ENCODE data around the gene PPP1R14D.
A peak's percentile ranks its signal among the peaks of the same experiment; 100 is the strongest.

Gene PPP1R14D

DNA sequence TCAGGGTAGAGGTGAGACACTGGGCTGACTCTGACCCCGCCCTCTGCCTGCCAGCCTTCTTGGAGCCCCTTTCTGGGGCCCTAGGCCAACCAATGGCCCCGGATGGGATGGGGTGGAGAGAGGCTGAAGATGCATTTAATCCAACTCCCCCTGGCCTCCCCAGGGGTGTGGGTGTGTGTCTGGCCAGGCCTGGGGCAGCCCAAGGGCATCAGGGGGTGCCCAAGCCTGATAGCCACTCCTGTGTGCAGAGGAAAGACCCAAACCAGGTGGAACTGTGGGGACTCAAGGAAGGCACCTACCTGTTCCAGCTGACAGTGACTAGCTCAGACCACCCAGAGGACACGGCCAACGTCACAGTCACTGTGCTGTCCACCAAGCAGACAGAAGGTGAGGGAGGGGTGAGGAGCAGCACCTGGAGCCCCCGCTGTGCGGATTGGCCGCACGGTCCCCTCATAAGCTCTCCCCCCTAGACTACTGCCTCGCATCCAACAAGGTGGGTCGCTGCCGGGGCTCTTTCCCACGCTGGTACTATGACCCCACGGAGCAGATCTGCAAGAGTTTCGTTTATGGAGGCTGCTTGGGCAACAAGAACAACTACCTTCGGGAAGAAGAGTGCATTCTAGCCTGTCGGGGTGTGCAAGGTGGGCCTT, 24.9 kb upstream of the PPP1R14D start:
- no peak for DNase-seq (ENCODE audit: low read depth in 2 of 2, low spot score in 1 of 2)

DNA sequence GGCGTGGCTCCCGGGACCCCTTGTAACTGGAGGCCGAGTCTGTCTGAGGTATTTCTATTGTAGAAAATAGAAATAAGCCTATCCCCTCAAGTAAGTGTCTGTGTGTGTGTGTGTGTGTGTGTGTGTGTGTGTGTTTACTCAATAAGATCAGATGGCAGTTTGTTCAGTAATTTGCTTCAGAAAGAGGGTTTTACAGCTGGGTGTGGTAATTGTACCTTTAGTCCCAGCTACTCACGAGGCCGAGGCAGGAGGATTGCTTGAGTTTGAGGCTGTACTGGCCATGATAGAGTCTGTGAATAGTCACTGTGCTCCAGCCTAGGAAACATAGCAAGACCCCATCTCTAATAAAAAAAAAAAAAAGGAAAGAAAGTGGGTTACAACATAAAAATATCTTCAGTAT, 24.0 kb upstream of the PPP1R14D start:
- no peak for DNase-seq (ENCODE audit: low read depth in 2 of 2, low spot score in 1 of 2)

DNA sequence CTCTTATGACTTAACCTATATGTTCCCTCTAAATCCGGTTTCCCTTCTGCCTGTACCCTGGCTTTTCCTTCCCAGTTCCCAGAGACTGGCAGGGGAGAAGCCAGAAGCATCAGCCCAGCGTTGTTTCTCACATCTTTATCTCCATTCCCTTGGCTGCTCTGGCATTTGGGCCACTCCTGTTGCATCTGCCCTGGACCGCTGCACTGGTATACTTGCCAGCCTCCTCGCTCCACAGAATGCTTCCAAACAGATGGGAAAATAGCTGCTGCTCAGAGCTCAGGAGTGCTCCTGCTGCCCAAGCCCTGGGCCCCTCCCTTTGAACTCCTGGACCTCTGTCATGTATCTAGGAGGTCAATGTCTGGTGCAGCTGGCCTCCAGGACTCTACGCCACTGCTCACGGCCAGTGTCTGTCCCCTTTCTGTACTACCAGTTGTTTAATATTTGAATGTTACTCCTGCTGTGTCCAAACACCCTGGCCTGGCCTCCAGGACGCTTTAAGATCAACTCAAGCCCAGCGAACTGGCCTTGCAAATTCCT, 22.1 kb upstream of the PPP1R14D start:
- DNase-seq (ENCODE audit: low read depth in 2 of 2, low spot score in 1 of 2): no peak

DNA sequence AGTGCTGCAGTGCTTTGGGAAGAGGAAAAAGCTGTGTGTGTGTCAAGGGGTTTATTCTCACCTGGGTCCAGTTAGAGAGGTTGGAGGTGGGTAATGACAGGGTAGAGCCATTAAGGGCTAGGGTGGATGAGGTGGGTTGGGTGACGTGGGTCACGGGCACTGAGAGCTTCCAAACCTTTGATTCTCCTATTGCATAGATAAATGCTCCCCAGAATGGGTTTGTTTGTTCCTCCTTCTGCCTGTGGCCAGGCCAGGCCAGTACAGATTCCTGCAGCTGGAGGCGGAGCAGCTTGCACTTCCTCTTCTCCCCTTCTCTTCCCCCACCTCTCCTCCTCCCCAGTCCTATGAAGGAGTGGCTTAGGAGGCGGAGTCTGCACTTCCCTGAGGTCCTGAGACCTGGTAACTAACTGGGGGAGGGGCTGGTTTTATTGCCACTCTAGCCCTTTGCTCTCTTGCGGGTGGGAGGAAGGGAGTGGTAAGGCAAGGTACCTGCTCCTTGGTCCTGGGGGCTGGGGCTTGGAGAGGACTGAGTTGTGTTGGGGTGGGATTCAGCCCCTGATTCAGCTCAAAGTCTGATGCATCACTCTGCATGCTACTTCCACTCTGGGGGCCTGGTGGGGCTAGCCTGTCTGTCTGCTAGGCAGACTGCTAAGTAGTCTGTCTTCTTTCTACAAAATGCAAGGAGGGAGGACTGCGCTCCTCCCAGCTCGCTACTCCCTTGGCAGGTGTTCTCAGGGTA, 18.9 kb upstream of the PPP1R14D start:
- no peak for DNase-seq (ENCODE audit: low read depth in 2 of 2, low spot score in 1 of 2)

DNA sequence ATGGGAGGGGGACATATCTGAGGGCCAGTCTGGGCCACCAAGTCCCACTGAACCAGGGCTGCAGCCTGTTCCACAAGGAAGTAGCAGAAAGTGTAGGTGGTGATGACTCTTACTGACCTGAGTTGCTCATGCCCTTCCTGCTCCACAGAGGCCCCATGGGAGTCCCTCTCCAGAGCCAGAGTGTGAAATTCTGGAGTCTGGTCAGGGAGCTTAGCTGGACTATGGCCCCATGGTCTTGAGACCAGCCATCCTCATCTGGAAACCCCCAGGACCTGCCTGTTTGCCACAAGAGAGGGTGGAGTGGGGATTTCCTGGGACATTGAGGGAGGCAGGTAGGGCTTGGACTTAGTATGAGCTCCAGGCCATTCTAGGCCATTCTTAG, 18.3 kb upstream of the PPP1R14D start:
- DNase-seq (ENCODE audit: low read depth in 2 of 2, low spot score in 1 of 2): no peak

DNA sequence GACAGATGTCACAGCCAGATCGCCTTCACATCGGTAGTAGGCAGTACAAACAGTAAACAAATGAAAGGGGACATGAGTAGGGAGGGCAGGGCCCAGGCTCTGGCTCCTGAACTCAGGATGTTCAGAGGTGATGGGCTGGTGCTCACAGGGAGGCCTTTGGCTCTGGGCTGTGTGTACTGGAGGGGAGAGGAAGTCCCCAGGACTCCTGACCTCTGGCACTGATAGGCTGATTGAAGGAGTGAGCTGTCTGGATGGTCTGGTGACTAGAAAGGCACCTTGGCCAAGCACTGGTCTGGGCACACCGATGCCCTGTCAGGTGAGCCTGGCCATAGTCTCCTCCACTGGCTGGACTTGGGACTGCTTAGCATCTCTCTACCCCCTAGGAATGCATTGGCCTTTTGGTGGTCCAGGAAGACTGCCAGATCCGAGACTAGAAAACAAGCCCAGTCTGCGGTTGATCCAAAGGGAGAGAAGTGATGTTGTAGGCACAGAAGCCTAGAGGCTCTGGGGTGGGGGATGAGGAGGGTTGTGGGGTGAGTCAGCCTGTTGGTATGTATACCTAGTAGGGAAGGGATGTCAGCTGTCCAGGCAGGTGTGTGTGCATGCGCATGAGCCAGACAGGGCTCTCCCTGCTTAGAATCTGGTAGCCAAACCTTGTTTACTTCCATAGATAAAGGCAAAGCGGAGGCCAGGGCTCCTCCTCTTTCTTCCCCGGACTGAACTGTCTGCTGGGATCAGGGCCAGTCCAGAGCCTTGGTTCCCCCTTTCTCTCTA, 17.2 kb upstream of the PPP1R14D start:
- no peak for DNase-seq (ENCODE audit: low read depth in 2 of 2, low spot score in 1 of 2)

DNA sequence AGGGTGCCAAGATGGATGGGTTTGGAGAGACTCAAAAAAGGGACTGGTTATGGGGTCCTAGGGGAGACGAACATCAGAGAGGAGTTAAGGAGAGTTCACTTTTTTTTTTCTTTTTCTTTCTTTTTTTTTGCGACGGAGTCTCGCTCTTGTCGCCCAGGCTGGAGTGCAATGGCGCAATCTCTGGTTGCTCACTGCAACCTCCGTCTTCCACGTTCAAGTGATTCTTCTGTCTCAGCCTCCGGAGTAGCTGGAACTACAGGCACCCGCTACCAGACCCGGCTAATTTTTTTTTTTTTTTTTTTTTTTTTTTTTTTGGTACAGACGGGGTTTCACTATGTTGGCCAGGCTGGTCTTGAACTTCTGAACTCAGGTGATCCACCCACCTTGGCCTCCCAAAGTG, 16.5 kb upstream of the PPP1R14D start:
- DNase-seq (ENCODE audit: low read depth in 2 of 2, low spot score in 1 of 2): no peak

DNA sequence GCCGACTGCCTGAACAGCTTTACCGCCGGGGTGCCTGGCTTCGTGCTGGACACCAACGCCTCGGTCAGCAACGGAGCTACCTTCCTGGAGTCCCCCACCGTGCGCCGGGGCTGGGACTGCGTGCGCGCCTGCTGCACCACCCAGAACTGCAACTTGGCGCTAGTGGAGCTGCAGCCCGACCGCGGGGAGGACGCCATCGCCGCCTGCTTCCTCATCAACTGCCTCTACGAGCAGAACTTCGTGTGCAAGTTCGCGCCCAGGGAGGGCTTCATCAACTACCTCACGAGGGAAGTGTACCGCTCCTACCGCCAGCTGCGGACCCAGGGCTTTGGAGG, 16.2 kb upstream of the PPP1R14D start:
- DNase-seq (ENCODE audit: low read depth in 2 of 2, low spot score in 1 of 2): no peak

DNA sequence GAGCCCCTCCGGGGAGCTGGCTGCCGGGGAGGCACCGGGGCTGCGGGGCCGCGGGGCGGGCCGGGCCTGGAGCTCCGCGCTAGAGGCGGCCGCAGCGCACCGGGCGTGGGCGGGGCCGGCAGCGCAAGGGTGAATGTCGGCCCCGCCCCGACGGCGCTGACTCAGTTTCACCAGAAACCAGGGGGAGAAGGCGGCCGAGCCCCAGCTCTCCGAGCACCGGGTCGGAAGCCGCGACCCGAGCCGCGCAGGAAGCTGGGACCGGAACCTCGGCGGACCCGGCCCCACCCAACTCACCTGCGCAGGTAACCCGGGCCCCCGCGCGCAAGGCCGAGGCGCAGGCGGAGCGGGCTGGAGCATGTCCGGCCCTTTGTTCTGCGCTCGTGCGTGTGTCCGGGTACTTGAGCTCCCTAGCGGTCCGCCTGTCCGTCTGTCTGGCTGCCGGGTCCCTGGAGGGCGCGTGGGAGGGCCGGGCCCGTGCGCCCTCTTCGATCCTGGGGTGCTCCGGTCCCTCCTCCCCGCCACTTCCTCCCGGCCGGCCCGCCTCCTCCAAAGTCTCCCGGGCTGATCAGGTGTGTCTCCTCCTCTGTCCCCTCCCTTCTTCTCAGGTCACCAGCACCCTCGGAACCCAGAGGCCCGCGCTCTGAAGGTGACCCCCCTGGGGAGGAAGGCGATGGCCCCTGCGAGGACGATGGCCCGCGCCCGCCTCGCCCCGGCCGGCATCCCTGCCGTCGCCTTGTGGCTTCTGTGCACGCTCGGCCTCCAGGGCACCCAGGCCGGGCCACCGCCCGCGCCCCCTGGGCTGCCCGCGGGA, 15.6 kb upstream of the PPP1R14D start, which contains the start of gene SPINT1:
TSS of gene SPINT1 (plus strand) at position 164 of the 811 bp plus-strand sequence. CDS start at position 671, 507 bp downstream.
- DNase-seq (ENCODE audit: low read depth in 2 of 2, low spot score in 1 of 2): peak; percentile 44 to 60

DNA sequence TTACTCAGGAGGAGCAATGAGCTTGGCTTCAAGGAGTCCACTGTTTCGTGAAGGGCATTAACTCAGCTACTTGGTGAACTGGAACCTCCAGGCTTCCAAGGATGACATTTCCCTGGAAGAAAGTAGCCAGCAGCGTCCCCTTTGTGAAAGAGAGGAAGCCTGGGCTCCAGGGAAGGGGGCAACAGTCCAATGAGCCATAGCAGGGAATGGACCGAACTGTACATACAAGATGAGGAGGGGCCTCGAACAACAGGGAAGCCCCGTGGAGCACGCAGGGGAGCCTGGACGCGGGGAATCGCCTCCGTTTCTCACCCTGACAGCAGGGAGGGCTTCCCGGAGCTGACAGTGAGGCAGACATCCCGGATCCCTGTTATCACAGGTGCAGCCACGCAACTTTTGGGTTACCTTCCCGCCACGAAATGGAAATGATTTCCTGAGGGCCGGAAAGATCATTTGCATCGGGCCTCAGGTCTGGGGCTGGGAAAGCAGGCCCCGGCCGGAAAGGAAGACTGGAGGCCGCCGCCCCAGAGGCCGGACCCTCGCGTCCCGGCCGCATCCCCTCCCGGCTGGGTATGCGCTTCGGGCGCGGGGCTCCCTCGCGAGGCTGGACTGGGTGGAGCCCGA, 14.9 kb upstream of the PPP1R14D start:
- DNase-seq (ENCODE audit: low read depth in 2 of 2, low spot score in 1 of 2): no peak

DNA sequence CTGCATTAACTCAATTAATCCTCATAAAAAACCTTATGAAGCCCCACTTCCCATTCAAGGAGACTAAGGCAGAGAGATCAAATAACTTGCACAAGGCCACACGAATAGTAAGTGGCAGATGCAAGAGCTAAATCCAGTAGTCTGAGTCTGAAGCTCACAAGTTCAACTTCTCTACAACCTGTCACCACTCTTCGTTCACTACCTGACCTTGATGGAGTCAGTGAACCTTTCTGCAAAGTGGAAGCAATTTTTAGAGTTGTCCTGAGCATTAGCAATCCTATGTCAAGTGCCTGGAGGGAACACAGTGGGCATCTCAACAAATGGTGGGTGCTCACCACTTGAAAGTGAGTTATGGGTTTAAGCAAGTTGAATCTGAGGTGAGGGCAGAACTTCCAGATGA, 13.2 kb upstream of the PPP1R14D start:
- DNase-seq (ENCODE audit: low read depth in 2 of 2, low spot score in 1 of 2): no peak

DNA sequence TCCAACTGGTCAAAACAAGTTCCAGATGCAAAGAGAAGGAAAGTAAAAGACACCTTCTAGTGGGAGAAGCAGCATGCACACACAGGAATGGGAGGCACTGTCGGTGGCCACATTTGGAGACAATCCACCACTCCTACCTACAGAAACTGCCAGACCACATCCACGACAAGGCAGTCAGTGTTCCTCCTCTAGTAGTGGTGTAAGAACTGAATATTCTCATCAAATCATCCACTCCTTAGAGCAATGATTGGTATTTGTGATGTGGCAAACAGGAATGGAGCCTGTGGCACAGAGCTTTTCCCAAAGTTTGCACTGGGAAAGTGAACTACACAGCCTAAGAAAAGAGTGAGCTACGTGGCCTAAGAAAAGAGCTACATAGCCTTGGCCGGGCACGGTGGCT, 10.2 kb upstream of the PPP1R14D start:
- DNase-seq (ENCODE audit: low read depth in 2 of 2, low spot score in 1 of 2): no peak

DNA sequence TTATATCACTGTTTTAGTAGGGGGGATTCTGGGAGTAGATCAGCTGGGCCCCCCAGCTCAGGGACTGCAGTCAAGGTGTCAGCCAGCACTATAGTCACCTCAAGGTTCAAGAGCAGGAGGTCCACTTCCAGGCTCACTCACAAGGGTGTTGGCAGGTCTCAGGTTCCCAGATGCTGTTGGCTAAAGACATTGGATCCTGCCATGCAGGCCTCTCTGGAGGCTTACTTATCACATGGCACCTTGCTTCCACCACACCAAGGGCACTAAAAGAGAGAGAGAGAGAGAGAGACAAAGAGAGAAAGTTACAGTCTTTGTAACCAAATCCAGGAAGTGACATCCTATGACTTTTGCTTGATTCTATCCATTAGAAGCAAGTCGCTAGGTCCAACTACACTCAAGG, 7.5 kb upstream of the PPP1R14D start:
- no peak for DNase-seq (ENCODE audit: low read depth in 2 of 2, low spot score in 1 of 2)

DNA sequence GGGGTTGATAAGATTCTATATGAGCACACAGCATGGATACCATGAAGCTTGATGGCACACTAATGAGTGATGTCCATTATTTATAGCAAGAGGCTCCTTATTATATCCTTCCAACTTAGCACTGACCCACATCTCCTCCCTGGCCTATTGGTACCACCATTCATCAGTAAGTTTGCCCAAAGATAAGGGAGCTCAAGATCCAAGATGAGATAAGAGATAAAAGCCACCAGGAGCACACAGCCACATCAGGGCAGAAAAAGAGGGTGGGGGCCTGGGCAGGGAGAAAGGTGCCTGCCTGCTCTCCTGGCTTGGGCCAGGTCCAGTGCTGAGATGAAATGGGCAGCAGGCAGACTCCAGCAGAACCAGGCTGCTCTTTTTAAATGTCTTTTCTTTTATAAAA, 4.4 kb upstream of the PPP1R14D start:
- no peak for DNase-seq (ENCODE audit: low read depth in 2 of 2, low spot score in 1 of 2)

DNA sequence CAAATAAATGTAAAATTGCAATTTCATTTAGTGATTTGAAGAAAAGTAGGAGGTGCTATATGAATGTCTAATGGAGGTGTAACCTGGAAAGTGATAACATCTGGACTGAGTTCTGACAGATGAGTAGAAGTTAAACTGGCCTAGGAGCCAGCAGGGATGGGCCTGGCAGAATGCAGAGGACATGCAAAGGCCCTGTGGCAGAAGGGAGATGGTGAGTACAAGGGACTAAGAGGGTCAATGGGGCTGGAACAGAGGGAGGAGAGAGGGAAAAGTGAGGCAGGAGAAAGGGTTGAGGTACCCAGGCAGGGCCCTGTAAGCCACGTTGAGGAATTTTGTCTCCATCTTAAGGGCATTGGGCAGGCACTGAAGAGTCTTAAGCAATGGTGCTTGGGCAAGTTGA, 3.4 kb upstream of the PPP1R14D start:
- DNase-seq (ENCODE audit: low read depth in 2 of 2, low spot score in 1 of 2): no peak

DNA sequence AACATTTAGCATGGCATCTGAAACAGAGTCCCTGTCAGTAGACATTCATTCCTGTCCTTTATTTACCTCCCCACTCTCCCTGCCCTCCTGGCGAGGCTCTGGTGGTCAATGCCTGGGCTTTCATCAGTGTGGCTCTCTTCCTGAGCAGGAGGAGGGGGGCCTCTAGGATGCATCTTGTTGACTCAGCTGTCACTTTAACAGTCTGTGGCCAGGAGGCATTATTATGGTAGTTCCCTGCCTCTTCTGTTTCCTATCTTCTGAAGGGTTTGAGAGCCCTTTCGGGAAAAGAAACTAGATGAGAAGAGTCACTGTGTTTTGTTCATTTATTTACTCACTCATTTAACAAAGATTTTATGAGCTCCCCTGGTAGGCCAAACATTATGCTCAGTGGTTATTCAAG, 2.4 kb upstream of the PPP1R14D start:
- DNase-seq (ENCODE audit: low read depth in 2 of 2, low spot score in 1 of 2): no peak

DNA sequence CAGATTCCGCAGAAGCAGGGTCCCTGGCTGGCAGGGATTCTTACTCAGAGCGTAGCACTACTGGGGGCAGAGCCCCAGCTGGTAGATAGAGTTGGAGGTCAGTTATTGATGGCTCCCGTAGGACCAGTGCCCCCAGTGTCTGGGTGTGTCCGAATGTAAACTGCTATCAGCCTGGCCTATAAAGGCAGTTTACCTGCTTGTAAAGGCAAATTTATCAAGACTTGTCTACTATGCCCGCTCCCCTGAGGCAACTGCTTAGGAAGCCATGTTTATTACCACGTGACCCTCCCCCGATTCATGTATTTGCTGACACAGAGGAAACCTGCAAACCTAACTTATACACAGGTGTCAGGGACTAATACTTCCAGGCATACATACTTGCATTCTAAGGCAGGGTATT, 607 bp upstream of the PPP1R14D start:
- DNase-seq (ENCODE audit: low read depth in 2 of 2, low spot score in 1 of 2): no peak

DNA sequence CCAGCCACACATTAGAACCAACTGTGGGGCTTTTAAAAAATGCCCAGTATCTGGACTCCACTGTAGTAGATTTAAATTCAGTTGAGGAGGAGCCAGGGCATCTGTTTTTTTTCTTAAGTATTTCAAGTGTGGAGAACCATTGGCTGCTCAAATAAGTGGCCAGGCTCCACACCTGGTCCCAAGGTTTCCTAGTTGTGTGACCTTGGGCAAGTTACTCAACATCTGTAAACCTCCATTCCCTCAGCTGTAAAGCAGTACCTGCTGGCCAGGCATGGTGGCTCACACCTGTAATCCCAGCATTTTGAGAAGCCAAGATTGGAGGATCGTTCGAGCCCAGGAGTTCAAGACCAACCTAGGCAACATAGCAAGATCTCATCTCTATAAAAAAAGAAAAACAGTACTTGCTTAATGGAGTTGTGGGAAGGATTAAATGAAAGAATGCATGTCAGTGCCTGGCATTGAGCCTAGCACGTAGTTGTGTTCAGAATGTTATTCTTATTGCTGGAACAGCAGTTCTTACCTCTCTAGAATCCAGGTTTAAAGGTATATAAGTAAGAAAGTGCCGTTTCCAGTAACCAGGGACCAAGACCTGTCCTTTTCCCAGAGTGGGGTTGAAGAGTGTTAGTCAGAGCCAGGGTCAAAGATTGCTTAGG, 2.0 kb downstream of the PPP1R14D start:
- no peak for DNase-seq (ENCODE audit: low read depth in 2 of 2, low spot score in 1 of 2)

DNA sequence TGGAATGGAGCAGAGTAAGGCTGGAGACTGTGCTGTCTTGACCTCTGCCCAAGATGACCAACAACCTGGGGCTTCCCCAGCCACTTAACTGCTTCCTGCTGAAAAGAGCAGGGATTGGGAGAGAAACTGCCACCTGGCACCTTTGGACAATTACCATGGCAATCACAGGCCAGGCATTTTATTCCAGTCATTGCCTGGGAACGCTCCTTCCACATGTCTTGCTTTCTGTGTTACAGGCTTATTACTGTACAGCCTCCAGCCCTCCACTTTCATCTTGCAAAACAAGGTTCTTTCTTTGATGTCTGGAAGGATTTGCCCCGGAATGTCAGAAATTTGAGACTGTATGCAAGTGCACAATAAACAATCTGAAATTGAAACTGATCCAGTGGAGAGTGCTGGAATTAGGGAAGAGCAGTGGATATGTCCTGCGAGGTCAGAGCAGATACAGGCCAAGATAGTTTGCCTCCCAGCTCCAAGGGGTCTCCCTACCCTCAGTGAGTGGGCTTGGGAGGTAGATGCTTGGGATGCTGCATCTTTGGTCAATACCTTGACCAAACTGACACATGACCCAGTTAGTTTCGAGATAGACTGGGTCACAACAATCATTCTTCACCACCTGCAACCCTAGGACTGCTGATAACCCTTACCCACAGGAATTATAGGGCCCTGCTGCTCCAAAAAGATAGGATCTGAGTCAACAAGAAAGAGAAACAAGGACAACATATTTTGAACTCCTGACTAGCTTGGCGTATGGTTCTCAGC, 2.7 kb downstream of the PPP1R14D start:
- no peak for DNase-seq (ENCODE audit: low read depth in 2 of 2, low spot score in 1 of 2)

Data from stimulated activated CD8-positive, alpha-beta memory T cell treated with anti-CD3 and anti-CD28 coated beads, Interleukin-4, amount 100 ng/mL, for 4 hours (primary cell).